8988T (cell line): Measurements from ENCODE around the gene SLC7A4.

Experiments
- DNase-seq: peaks from one replicate; pipeline ENCODE4 v3.0.0; 2011

The SLC7A4 gene

GRCh38 chr22:20997536-20998257, 34.7 kb downstream of the SLC7A4 start:
- no peak for DNase-seq

- DNase-seq, result no peak
Measured at GRCh38 chr22:20996598-20997535, 35.5 kb downstream of the SLC7A4 start.

GRCh38 chr22:20996031-20996410, 36.3 kb downstream of the SLC7A4 start:
- no peak for DNase-seq

DNA sequence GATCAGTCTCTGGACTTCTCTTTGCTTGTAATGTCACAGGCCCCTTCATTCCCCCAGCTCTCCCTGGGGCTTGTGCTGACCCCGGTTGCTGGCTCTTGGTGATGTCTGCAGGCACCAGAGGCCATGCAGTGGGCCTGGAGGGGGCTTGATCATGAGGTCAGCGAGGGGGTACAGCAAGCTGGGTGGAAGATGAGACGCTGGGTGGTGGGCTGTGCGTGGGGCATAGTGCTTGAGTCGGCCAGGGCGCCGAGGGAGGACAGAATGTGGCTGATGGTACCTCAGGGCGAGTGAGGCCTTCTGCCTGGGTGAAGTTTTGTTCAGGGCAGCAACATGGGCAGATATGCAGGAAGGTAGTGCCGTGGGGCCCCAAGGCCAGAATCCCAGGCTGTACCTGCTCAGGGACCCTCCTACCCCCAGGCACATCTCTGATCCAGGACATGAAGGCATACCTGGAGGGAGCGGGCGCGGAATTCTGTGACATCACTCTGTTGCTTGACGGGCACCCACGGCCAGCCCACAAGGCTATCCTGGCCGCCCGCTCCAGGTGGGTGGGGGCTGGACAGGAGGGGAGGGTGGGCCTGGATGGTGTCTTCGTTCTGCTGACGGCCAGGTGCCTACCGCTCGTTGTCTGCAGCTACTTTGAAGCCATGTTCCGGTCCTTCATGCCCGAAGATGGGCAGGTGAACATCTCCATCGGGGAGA, 36.9 kb downstream of the SLC7A4 start:
- no peak for DNase-seq

- no peak for DNase-seq
Measured at GRCh38 chr22:20994902-20995241, 37.5 kb downstream of the SLC7A4 start.

DNA sequence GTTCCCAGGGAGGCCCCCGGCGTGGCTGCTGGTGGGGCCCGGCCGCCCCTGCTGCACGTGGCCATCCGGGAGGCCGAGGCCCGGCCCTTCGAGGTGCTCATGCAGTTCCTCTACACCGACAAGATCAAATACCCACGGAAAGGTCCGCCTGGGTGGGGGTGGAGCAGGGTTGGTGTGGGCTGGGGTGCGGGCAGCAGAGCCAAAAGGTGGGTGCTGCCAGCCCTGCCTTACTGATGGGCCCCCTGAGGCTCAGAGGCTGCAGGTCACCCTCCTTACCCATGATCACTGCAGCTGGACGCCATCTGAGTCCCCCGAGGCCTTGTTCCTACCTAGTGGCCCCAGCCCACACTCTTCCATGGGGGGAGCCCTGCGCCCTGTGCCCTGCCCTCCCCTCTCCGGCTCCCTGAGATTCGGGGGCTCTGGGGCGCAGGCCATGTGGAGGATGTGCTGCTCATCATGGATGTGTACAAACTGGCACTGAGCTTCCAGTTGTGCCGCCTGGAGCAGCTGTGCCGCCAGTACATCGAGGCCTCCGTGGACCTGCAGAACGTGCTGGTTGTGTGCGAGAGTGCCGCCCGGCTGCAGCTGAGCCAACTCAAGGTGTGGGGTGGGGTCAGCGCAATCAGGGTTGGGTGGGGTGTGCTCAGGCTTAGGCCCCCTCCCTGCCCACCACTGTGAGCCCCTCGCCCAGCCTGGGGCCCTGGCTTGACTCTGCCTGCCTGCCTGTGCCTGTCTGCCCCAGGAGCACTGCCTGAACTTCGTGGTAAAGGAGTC, 38.0 kb downstream of the SLC7A4 start:
- no peak for DNase-seq

DNA sequence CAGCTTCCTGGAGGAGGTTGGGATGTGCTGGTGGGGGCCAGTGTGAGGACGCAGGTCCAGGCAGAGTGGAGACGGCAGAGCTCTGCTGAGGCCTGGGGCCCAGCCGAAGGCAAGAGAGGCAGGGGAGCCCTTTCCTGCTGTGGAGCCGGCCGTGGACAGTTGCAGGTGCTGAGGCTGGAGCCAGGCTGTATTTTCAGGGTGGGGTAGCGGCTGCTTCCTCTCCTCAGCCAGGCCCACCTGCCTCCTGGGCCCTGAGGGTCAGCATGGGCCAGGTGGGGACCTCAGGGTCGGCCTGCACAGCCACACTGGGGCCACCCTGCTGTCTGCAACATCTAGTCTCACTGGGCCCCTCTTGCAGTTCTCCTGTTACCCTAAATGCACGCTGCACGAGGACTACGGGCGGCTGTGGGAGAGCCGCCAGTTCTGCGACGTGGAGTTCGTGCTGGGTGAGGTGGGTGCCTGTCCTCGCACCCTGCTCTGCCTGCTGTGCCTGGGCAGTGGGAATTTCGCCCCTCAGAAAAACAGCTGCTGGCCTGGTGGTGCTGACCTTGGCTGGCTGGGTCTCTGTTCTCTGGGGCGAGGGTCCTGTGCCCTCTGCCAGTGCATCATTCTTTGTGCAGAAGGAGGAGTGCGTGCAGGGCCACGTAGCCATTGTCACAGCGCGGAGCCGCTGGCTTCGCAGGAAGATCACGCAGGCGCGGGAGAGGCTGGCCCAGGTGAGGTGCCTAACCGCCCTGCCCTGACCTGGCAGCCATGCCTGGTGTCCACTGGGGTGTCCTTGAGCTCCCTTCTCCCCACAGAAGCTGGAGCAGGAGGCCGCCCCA, 38.8 kb downstream of the SLC7A4 start:
- DNase-seq, result no peak

DNA sequence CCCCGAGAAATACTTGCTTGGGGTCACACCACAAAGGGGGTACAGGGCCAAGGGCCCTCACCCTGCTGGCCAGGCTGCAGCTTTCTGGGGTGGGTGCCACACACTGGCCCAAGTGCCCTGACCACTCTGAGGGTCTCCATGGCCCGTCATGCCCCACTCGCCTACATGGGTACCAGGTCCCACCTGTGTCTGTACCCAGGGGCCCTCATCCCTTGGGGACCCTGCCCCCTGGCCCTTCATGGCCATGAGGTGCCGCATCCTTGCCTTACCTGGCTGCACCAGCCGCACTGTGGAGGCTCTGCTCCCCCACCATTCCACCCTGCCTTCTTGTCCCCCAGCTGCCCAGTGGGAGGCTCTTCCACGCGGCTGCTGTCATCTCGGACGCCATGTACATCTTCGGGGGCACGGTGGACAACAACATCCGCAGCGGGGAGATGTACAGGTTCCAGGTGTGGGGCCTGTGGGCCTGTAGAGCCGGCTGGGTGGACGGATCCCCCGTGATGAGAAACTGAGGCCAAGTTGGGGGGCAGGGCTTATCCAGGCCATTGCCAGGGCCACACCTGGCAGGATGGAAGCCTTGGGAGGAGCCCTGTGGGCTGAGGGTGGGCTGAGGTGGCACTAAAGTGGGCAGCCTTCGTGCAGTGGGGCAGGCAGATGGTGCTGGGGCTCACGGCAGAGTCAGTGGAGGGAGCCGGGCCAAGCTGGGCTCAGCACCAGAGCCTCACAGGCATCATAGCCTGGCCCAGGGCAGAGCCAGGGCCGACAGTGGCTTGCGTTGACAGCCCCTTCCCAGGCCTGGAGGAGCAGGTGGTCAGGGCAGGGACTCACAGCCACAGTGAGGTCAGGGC, 39.7 kb downstream of the SLC7A4 start:
- DNase-seq, result no peak

- DNase-seq, result no peak
Measured at GRCh38 chr22:20992056-20992442, 40.3 kb downstream of the SLC7A4 start.

DNA sequence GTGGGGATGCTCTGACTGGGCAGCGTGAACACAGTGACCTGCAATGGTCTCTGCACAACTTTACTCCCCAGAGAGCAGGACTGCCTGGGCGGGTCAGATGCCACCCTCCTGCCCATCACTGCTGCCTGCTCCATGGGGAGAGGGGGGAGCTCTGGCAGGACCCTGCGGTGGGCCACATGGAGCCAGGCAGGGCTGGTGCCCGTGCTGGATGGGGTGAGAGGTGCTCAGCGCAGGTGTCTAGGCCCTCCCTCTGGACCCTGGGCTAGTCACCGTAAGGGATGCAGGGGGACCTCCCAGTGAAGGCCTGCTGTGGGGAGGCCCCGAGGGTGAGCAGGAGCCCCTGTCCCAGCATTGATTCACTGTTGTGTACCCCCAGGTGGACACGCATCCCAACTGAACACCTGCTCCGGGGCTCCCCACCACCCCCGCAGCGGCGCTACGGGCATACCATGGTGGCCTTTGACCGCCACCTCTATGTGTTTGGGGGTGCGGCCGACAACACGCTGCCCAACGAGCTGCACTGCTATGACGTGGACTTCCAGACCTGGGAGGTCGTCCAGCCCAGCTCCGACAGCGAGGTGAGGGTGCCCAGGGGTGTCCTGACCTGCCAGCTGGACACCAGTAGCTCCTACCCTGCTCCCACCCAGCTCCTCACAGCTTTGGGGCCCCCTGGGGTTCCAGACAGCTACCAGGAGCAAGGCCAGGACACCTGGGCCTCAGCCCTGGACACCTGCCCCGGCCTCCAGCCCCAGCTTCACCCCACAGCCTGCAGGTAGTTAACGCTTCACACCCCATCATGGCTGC, 40.9 kb downstream of the SLC7A4 start:
- DNase-seq, result no peak

- DNase-seq, result no peak
Measured at GRCh38 chr22:20990184-20991180, 41.9 kb downstream of the SLC7A4 start.

DNA sequence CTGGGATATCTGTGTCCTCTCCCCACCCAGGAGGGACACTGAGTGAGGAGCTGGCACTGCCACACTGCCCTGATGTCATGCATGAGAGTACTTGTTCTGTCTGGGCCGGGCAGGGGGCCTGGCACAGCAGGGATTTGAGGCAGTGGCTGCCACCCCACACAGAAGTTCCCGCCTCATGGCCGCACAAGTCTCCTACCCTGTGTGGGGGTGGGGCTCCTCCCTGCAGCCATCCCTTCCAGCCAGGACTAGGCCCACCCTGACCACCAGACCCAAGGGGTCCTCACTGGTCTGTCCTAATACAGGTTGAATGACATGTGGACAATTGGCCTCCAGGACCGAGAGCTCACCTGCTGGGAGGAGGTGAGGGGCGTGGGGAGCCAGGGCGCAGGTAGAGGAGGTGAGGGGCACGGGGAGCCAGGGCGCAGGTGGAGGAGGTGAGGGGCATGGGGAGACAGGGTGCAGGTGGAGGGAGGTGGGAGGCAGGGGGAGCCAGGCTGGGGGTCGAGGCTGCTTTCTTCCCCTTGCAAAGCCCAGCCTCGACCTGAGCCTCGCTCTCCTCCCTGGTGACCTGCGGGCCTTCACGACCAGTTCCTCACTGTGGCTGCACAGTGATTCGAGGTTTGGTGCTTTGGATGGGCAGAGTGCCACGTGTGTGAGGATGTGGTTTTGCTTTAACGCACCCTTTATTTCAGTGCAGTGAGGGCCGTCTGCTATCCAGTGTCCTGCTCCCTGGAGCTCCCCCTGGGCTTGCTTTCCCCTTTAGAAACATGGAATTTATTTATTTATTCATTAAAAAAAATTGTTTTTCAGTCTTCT, 42.8 kb downstream of the SLC7A4 start:
- DNase-seq, result no peak

DNA sequence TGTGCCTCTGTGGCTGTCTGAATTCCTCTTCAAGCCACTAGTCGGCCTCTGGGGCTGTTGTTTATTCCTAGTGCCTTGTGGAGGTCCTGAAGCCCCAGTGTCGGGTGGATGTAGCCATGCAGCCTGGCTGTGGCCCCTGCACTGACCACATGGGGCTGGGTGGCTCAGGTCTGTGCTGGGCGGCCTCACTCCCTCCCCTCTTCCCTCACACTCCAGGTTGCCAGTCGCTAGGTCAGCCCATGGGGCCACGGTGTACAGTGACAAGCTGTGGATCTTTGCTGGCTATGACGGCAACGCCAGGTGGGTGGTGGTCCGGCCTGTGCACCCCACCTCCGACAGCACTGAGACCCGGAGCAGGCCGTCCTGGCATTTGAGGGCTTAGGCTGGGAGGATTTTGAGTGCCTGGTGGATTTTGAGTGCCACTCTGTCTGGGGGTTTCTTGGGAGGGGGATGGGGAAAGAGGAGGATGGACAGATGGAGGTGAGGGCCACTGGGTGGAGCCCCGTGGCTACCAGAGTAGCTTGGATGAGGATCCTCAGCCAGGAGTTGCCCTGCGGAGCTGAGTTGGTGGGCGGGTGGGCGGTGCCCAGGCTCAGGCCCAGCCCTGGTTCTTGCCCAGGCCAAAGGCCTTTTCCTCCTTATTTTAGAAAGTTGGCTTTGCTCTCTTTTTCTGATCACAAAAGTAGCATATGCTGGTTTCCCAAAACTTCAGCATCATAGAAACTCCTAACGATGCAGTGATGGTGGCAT, 43.6 kb downstream of the SLC7A4 start:
- DNase-seq, result no peak

GRCh38 chr22:20987375-20987774, 45.0 kb downstream of the SLC7A4 start:
- DNase-seq, result no peak

DNA sequence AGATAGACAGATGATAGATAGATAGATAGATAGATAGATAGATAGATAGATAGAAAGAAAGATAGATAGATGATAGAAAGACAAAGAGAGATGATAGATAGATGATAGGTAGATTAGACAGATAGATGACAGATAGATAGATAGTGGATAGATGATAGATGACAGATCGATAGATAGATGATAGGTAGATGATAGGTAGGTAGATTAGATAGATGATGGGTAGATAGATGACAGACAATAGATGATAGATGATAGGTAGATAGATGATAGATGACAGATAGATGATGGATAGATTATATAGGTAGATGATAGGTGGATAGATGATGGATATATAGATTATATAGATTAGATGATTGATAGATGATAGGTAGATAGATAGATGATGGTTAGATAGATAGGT, 46.0 kb downstream of the SLC7A4 start:
- no peak for DNase-seq

DNA sequence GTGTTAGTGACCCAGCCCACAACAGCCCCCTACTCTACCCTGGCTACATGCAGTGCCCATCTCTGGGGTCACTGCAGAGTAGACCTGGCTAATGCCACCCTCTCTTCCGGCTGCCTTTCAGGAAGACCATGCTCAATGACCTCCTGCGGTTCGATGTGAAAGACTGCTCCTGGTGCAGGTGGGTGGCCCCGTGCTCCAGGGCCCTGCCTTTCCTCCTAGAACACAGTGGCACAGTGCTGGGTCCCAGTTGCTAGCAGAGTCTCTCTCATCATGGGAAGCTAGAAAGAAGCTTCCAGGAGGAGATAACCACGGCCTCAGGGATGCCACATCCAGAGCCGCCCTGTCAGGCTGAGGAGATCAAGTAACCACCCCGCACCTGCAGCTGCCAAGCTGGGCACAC, 46.6 kb downstream of the SLC7A4 start:
- no peak for DNase-seq
